Vagina (tissue), 2 donors: ENCODE results near the gene PPP3CA. TPM values are rescaled to one million over a fixed set of nuclear protein-coding genes. Genes with fewer than 3 reads are reported as not detected.

Experiments used
- DNase-seq, 2 donors: peaks; one replicate each; pipeline ENCODE4 v3.0.0-alpha.2; 2017; ENCODE audit errors: extremely low spot score in 2 of 2
- H3K27ac ChIP-seq: fragments of 200-600 bp; sonication (generic); one replicate; pipeline ENCODE4 v1.5.1; 2019
- H3K27me3 ChIP-seq: fragments of 200-600 bp; sonication (generic); one replicate; pipeline ENCODE4 v1.5.1; 2019
- H3K36me3 ChIP-seq, 2 donors: fragments of 200-600 bp; sonication (generic); one replicate each; pipeline ENCODE4 v1.5.1; 2017 to 2019
- H3K4me1 ChIP-seq: fragments of 200-600 bp; sonication (generic); one replicate; pipeline ENCODE4 v1.5.1; 2019
- H3K4me3 ChIP-seq, 2 donors: fragments of 200-600 bp; sonication (generic); 1 replicate in 1 of 2; 2 replicates in 1 of 2; pipeline ENCODE4 v1.5.1; 2016 to 2019
- H3K9me3 ChIP-seq: fragments of 200-600 bp; sonication (generic); one replicate; pipeline ENCODE4 v1.5.1; 2019
- CTCF ChIP-seq, 3 experiments: fragments of 450-650 bp in 2 of 3; fragments of 200-600 bp in 1 of 3; sonication (generic) in 1 of 3; IDR thresholded peaks; one replicate each; pipeline ENCODE4 v1.5.1; 2017 to 2019; ENCODE audit warnings: antibody characterized with exemption in 3 of 3, mild to moderate bottlenecking in 2 of 3, moderate library complexity in 2 of 3
- POLR2A ChIP-seq, 2 donors: fragments of 450-650 bp; IDR thresholded peaks; one replicate each; pipeline ENCODE4 v1.6.1; 2017; ENCODE audit warnings: antibody characterized with exemption in 2 of 2, mild to moderate bottlenecking in 2 of 2, moderate library complexity in 2 of 2
- POLR2AphosphoS5 ChIP-seq, 2 donors: sonication (generic); formaldehyde crosslinking; IDR thresholded peaks; one replicate each; pipeline ENCODE4 v1.9.0; 2017; ENCODE audit warnings: antibody characterized with exemption in 2 of 2, mild to moderate bottlenecking in 2 of 2, low read depth in 1 of 2; ENCODE audit not compliant: insufficient read depth in 1 of 2
- intact Hi-C: fragments of 100-400 bp; cut with DNase I; formaldehyde crosslinking; loops from one replicate; pipeline ENCODE4 v1.15.1; 2023
- total RNA-seq: library from RNA; depleted of rRNA; stranded (reverse); fragments of >200 nt; gene quantifications from one replicate; pipeline ENCODE4 v1.2.3, GENCODE V29; 2016

The PPP3CA gene
- total RNA-seq, 1 donor from 2014 or later = 45.9 TPM

- DNase-seq = no peak
- Histone ChIP-seq H3K36me3 (no peaks in the 10 kb centered on the region), H3K27ac (no peak overlapping the region), H3K4me1 (peaks cover 48% of the 10 kb centered on the region), H3K27me3 (no peaks in the 10 kb centered on the region), H3K4me3 (no peak overlapping the region), H3K9me3 (no peaks in the 10 kb centered on the region)
- TF ChIP-seq POLR2A (IDR thresholded peaks at IDR 0.05) (no peak), CTCF (IDR thresholded peaks at IDR 0.05) (no peak)
- intact Hi-C loops = no loop called here
These were observed 40.3 kb downstream of the PPP3CA start for GRCh38 chr4:101306764-101307615.

GRCh38 chr4:101306225-101306624, 41.1 kb downstream of the PPP3CA start:
- Histone ChIP-seq H3K36me3 (no peaks in the 10 kb centered on the region), H3K27me3 (no peaks in the 10 kb centered on the region), H3K4me1 (peaks cover 48% of the 10 kb centered on the region), H3K9me3 (no peaks in the 10 kb centered on the region), H3K27ac (no peak overlapping the region), H3K4me3 (no peak overlapping the region)
- DNase-seq = no peak
- TF ChIP-seq POLR2A (IDR thresholded peaks at IDR 0.05) (no peak), POLR2AphosphoS5 (IDR thresholded peaks at IDR 0.05; ENCODE audit: insufficient read depth in 1 of 2, low read depth in 1 of 2) (no peak), CTCF (IDR thresholded peaks at IDR 0.05) (no peak)
- intact Hi-C loops = no loop called here

- no peak for DNase-seq
- Histone ChIP-seq H3K36me3 (no peaks in the 10 kb centered on the region), H3K27ac (no peak overlapping the region), H3K27me3 (no peaks in the 10 kb centered on the region), H3K4me1 (peaks cover 48% of the 10 kb centered on the region), H3K4me3 (no peak overlapping the region), H3K9me3 (no peaks in the 10 kb centered on the region)
- intact Hi-C loops = no loop called here
- TF ChIP-seq POLR2AphosphoS5 (IDR thresholded peaks at IDR 0.05; ENCODE audit: insufficient read depth in 1 of 2, low read depth in 1 of 2) = no peak
- TF ChIP-seq CTCF (IDR thresholded peaks at IDR 0.05) = no peak
- TF ChIP-seq POLR2A (IDR thresholded peaks at IDR 0.05) = no peak
These were observed 42.4 kb downstream of the PPP3CA start for GRCh38 chr4:101304916-101305315.

GRCh38 chr4:101299899-101300540, 47.3 kb downstream of the PPP3CA start:
- peaks cover 26% of the 10 kb centered on the region for H3K4me1 ChIP-seq
- intact Hi-C loops = no loop called here
- no peaks in the 10 kb centered on the region for H3K27me3 ChIP-seq
- H3K9me3 ChIP-seq = no peaks in the 10 kb centered on the region
- no peaks in the 10 kb centered on the region for H3K36me3 ChIP-seq
- H3K4me3 ChIP-seq = no peak overlapping the region
- no peak for TF ChIP-seq CTCF (IDR thresholded peaks at IDR 0.05)
- TF ChIP-seq POLR2AphosphoS5 (IDR thresholded peaks at IDR 0.05; ENCODE audit: insufficient read depth in 1 of 2, low read depth in 1 of 2) = no peak
- TF ChIP-seq POLR2A (IDR thresholded peaks at IDR 0.05) = no peak
- no peak overlapping the region for H3K27ac ChIP-seq
- DNase-seq = no peak

- Histone ChIP-seq H3K36me3 (no peaks in the 10 kb centered on the region), H3K27me3 (no peaks in the 10 kb centered on the region), H3K4me3 (no peak overlapping the region), H3K9me3 (no peaks in the 10 kb centered on the region), H3K27ac (no peak overlapping the region), H3K4me1 (peaks cover 20% of the 10 kb centered on the region)
- TF ChIP-seq POLR2A (IDR thresholded peaks at IDR 0.05) = no peak
- no peak for TF ChIP-seq POLR2AphosphoS5 (IDR thresholded peaks at IDR 0.05; ENCODE audit: insufficient read depth in 1 of 2, low read depth in 1 of 2)
- no peak for TF ChIP-seq CTCF (IDR thresholded peaks at IDR 0.05)
- DNase-seq = no peak
- intact Hi-C loops = no loop called here
These were observed 48.3 kb downstream of the PPP3CA start for GRCh38 chr4:101299021-101299420.
